Tibial nerve (tissue), 4 donors: ENCODE measurements around the gene ALAS1. TPM values are rescaled to one million over a fixed set of nuclear protein-coding genes. Genes with fewer than 3 reads are reported as not detected.

Experiments
- DNase-seq, 2 donors: peaks; one replicate each; pipeline ENCODE4 v3.0.0-alpha.2; 2019; ENCODE audit warnings: low spot score in 2 of 2
- H3K27ac ChIP-seq, 4 donors: fragments of 200-600 bp; sonication (generic) in 3 of 4; one replicate each; pipeline ENCODE4 v1.5.1; 2017 to 2019; ENCODE audit warnings: mild to moderate bottlenecking in 1 of 4
- H3K27me3 ChIP-seq, 2 donors: fragments of 200-600 bp; sonication (generic) in 1 of 2; one replicate each; pipeline versions ENCODE4 v1.5.1 to v1.6.0; 2017 to 2019
- H3K36me3 ChIP-seq, 3 donors: fragments of 200-600 bp; sonication (generic); one replicate each; pipeline ENCODE4 v1.5.1; 2018 to 2019
- H3K4me1 ChIP-seq, 4 donors: fragments of 200-600 bp; sonication (generic) in 3 of 4; one replicate each; pipeline ENCODE4 v1.5.1; 2017 to 2019
- H3K4me3 ChIP-seq, 4 donors: fragments of 200-600 bp; sonication (generic) in 3 of 4; one replicate each; pipeline ENCODE4 v1.5.1; 2017 to 2019; ENCODE audit warnings: mild to moderate bottlenecking in 1 of 4, moderate library complexity in 1 of 4
- H3K9me3 ChIP-seq, 4 donors: fragments of 200-600 bp; sonication (generic) in 3 of 4; one replicate each; pipeline ENCODE4 v1.5.1; 2017 to 2019
- EP300 ChIP-seq, 2 donors: sonication (generic); formaldehyde crosslinking; IDR thresholded peaks; one replicate each; pipeline ENCODE4 v1.6.1; 2017; ENCODE audit warnings: antibody characterized with exemption in 2 of 2, mild to moderate bottlenecking in 1 of 2
- POLR2A ChIP-seq, 2 donors: fragments of 450-650 bp; IDR thresholded peaks; one replicate each; pipeline ENCODE4 v1.6.1; 2017; ENCODE audit warnings: antibody characterized with exemption in 2 of 2, mild to moderate bottlenecking in 2 of 2, moderate library complexity in 2 of 2
- WGBS, 2 donors: methylation state at CpG; one replicate each; pipeline ENCODE4 v1.1.5; 2018; 5-methylcytosine and 5-hydroxymethylcytosine counted together
- total RNA-seq, 4 donors: library from RNA; depleted of rRNA; stranded (reverse); fragments of >200 nt; gene quantifications; one replicate each; pipeline ENCODE4 v1.1.0, GENCODE V29; 2016
- TF ChIP-seq, protein P1 (sequence below), 5 experiments: fragments of 200-600 bp in 3 of 5; fragments of 450-650 bp in 2 of 5; sonication (generic) in 3 of 5; IDR thresholded peaks; one replicate each; pipeline ENCODE4 v1.5.1; 2016 to 2019; ENCODE audit warnings: antibody characterized with exemption in 5 of 5, mild to moderate bottlenecking in 3 of 5, moderate library complexity in 2 of 5

The ALAS1 gene
- total RNA-seq, 4 donors from 2014 or later = 26.1 to 37.1 (median 32.0) TPM

DNA sequence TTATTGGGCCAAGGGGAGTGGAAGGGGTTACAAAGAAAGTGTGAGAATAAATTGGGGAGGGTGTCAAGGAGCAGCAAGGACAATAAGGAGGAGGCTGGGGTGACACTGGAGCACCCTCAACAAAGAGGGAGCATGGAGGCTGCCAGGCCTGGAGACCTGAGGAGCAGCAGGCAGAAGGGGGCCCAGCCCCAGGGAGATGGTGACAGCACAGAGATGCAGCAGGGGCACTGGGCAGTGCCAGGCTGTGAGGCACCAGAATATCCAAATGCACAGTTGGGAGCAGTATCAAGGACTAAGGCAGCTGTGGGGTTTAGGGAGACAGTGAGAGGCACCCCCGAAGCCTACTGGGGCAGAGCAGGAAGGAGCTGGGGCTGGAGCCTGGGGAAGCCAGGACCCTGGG, 19.4 kb upstream of the ALAS1 start:
- H3K27ac ChIP-seq = no peak overlapping the region
- H3K36me3 ChIP-seq = no peaks in the 10 kb centered on the region
- no peak for DNase-seq
- no peak overlapping the region for H3K4me3 ChIP-seq
- H3K27me3 ChIP-seq = no peaks in the 10 kb centered on the region
- H3K9me3 ChIP-seq = no peaks in the 10 kb centered on the region
- peaks cover 0 to 12% (median 0%) of the 10 kb centered on the region in 4 donors for H3K4me1 ChIP-seq
- TF ChIP-seq POLR2A (IDR thresholded peaks at IDR 0.05) = no peak
- TF ChIP-seq, protein P1, sequence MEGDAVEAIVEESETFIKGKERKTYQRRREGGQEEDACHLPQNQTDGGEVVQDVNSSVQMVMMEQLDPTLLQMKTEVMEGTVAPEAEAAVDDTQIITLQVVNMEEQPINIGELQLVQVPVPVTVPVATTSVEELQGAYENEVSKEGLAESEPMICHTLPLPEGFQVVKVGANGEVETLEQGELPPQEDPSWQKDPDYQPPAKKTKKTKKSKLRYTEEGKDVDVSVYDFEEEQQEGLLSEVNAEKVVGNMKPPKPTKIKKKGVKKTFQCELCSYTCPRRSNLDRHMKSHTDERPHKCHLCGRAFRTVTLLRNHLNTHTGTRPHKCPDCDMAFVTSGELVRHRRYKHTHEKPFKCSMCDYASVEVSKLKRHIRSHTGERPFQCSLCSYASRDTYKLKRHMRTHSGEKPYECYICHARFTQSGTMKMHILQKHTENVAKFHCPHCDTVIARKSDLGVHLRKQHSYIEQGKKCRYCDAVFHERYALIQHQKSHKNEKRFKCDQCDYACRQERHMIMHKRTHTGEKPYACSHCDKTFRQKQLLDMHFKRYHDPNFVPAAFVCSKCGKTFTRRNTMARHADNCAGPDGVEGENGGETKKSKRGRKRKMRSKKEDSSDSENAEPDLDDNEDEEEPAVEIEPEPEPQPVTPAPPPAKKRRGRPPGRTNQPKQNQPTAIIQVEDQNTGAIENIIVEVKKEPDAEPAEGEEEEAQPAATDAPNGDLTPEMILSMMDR (IDR thresholded peaks at IDR 0.05) = no peak
- TF ChIP-seq EP300 (IDR thresholded peaks at IDR 0.05) = no peak
- WGBS, 2 donors = 100% methylated on average over 1 of the region's 1 CpG

GRCh38 chr3:52181543-52181942, 16.4 kb upstream of the ALAS1 start:
- H3K36me3 ChIP-seq = no peaks in the 10 kb centered on the region
- H3K27ac ChIP-seq = no peak overlapping the region
- 57 to 80% methylated on average over 1 to 4 of the region's 4 CpGs for WGBS, 2 donors
- DNase-seq = no peak
- H3K27me3 ChIP-seq = no peaks in the 10 kb centered on the region
- no peaks in the 10 kb centered on the region for H3K9me3 ChIP-seq
- peaks cover 0 to 21% (median 0%) of the 10 kb centered on the region in 4 donors for H3K4me1 ChIP-seq
- H3K4me3 ChIP-seq = no peak overlapping the region
- TF ChIP-seq, protein P1 (IDR thresholded peaks at IDR 0.05) = no peak
- TF ChIP-seq EP300 (IDR thresholded peaks at IDR 0.05) (no peak), POLR2A (IDR thresholded peaks at IDR 0.05) (no peak)

GRCh38 chr3:52182196-52182595, 15.8 kb upstream of the ALAS1 start:
- Histone ChIP-seq H3K36me3 (no peaks in the 10 kb centered on the region), H3K4me3 (no peak overlapping the region), H3K4me1 (peaks cover 0 to 21% (median 0%) of the 10 kb centered on the region in 4 donors), H3K27me3 (no peaks in the 10 kb centered on the region), H3K27ac (no peak overlapping the region), H3K9me3 (no peaks in the 10 kb centered on the region)
- DNase-seq = no peak
- WGBS, 2 donors = 83 to 89% methylated on average over 4 to 5 of the region's 5 CpGs
- no peak for TF ChIP-seq POLR2A (IDR thresholded peaks at IDR 0.05)
- TF ChIP-seq, protein P1 (IDR thresholded peaks at IDR 0.05) = no peak
- TF ChIP-seq EP300 (IDR thresholded peaks at IDR 0.05) = no peak

- Histone ChIP-seq H3K36me3 (no peaks in the 10 kb centered on the region), H3K9me3 (no peaks in the 10 kb centered on the region), H3K27ac (no peak overlapping the region), H3K27me3 (no peaks in the 10 kb centered on the region), H3K4me3 (no peak overlapping the region), H3K4me1 (peaks cover 0 to 18% (median 0%) of the 10 kb centered on the region in 4 donors)
- 94 to 96% methylated on average over 4 of the region's 4 CpGs for WGBS, 2 donors
- TF ChIP-seq EP300 (IDR thresholded peaks at IDR 0.05) (no peak), POLR2A (IDR thresholded peaks at IDR 0.05) (no peak)
- TF ChIP-seq, protein P1 (IDR thresholded peaks at IDR 0.05) = no peak
- no peak for DNase-seq
Measured at GRCh38 chr3:52182691-52183090, 15.3 kb upstream of the ALAS1 start.

- no peaks in the 10 kb centered on the region for H3K27me3 ChIP-seq
- peaks cover 0 to 18% (median 0%) of the 10 kb centered on the region in 4 donors for H3K4me1 ChIP-seq
- H3K36me3 ChIP-seq = no peaks in the 10 kb centered on the region
- H3K4me3 ChIP-seq = no peak overlapping the region
- peak overlapping the region in 1 of 4 donors; percentile 6 for H3K27ac ChIP-seq
- TF ChIP-seq POLR2A (IDR thresholded peaks at IDR 0.05) (no peak), EP300 (IDR thresholded peaks at IDR 0.05) (no peak)
- TF ChIP-seq, protein P1 (IDR thresholded peaks at IDR 0.05) = no peak
- H3K9me3 ChIP-seq = no peaks in the 10 kb centered on the region
- no peak for DNase-seq
- 48 to 57% methylated on average over 7 of the region's 7 CpGs for WGBS, 2 donors
Measured at GRCh38 chr3:52183786-52184445, 14.0 kb upstream of the ALAS1 start.
